Karpas-422 (cell line): ENCODE data around the gene ABCG2. TPM values are rescaled to one million over a fixed set of nuclear protein-coding genes. Genes with fewer than 3 reads are reported as not detected.
"Not testable (repeated sequence)": the region's sequence is repeated elsewhere in the genome, so short reads cannot be mapped to it uniquely, and the experiment has no call there.

Source experiments
- DNase-seq: peaks from one replicate; pipeline ENCODE4 v3.0.0-alpha.2; 2015
- H2AFZ ChIP-seq: fragments of 200-600 bp; sonication (generic); 2 replicates; pipeline ENCODE4 v1.6.1; 2014; ENCODE audit warnings: antibody characterized with exemption, low read length, mixed read lengths
- H3K27ac ChIP-seq: fragments of 200-600 bp; sonication (generic); 2 replicates; pipeline ENCODE4 v1.5.1; 2014; ENCODE audit warnings: mild to moderate bottlenecking, low read length, moderate library complexity
- H3K27me3 ChIP-seq: fragments of 200-600 bp; sonication (generic); 2 replicates; pipeline ENCODE4 v1.6.1; 2014; ENCODE audit warnings: low read length, mixed read lengths
- H3K36me3 ChIP-seq: fragments of 200-600 bp; sonication (generic); 2 replicates; pipeline ENCODE4 v1.6.1; 2014; ENCODE audit warnings: low read length, mixed read lengths; ENCODE audit not compliant: insufficient read depth
- H3K4me1 ChIP-seq: fragments of 200-600 bp; sonication (generic); 2 replicates; pipeline ENCODE4 v1.6.1; 2014; ENCODE audit warnings: mild to moderate bottlenecking, low read length, mixed read lengths
- H3K4me2 ChIP-seq: fragments of 200-600 bp; sonication (generic); 2 replicates; pipeline ENCODE4 v1.6.1; 2014; ENCODE audit warnings: low read length, low read depth, mild to moderate bottlenecking; ENCODE audit not compliant: poor library complexity, severe bottlenecking
- H3K4me3 ChIP-seq: fragments of 200-600 bp; sonication (generic); 2 replicates; pipeline ENCODE4 v1.5.1; 2014; ENCODE audit warnings: mild to moderate bottlenecking, antibody characterized with exemption, low read length, mixed read lengths
- H3K79me2 ChIP-seq: fragments of 200-600 bp; sonication (generic); 2 replicates; pipeline ENCODE4 v1.6.1; 2014; ENCODE audit warnings: mild to moderate bottlenecking, low read length, mixed read lengths
- H3K9ac ChIP-seq: fragments of 200-600 bp; sonication (generic); 2 replicates; pipeline ENCODE4 v1.6.0; 2014; ENCODE audit warnings: low read length
- H3K9me2 ChIP-seq: fragments of 200-600 bp; sonication (generic), shearing (Covaris generic); replicated peaks from 2 replicates; pipeline ENCODE4 v1.6.0; 2014; ENCODE audit warnings: mild to moderate bottlenecking, low read length, moderate library complexity; ENCODE audit not compliant: insufficient read depth
- H3K9me3 ChIP-seq: fragments of 300-700, 200-600 bp; sonication (generic); 2 replicates; pipeline ENCODE4 v1.6.1; 2014; ENCODE audit warnings: low read length, mixed read lengths
- H4K20me1 ChIP-seq: fragments of 200-600 bp; sonication (generic); 2 replicates; pipeline ENCODE4 v1.6.1; 2014; ENCODE audit warnings: mild to moderate bottlenecking, antibody characterized with exemption, low read length, low read depth; ENCODE audit not compliant: insufficient read depth
- total RNA-seq: library from RNA; depleted of rRNA; stranded (reverse); fragments of >200 nt; shearing (Covaris generic); gene quantifications from 2 replicates; pipeline ENCODE4 v1.2.3, GENCODE V29; 2014; ENCODE audit warnings: low replicate concordance

The ABCG2 gene
- total RNA-seq, 1 experiment from 2014 or later, result not detected

GRCh38 chr4:88122260-88122659, 36.2 kb downstream of the ABCG2 start:
- not testable (repeated sequence) for H3K4me1 ChIP-seq, H3K27me3 ChIP-seq, H3K9me3 ChIP-seq, H3K27ac ChIP-seq, H3K9me2 ChIP-seq, H3K9ac ChIP-seq, H3K4me2 ChIP-seq, H3K36me3 ChIP-seq, H4K20me1 ChIP-seq, DNase-seq, H3K4me3 ChIP-seq, H2AFZ ChIP-seq, H3K79me2 ChIP-seq

GRCh38 chr4:88119943-88120342, 38.5 kb downstream of the ABCG2 start:
- Histone ChIP-seq H2AFZ (no peak overlapping the region), H3K4me1 (peaks cover 13% of the 10 kb centered on the region), H3K4me2 (no peak overlapping the region), H4K20me1 (no peaks in the 10 kb centered on the region), H3K27me3 (no peaks in the 10 kb centered on the region), H3K36me3 (no peaks in the 10 kb centered on the region), H3K9me3 (peaks cover 9% of the 10 kb centered on the region; the same call in 1 of the 2 replicates), H3K27ac (no peak overlapping the region), H3K9me2 (no peaks in the 10 kb centered on the region), H3K9ac (no peak overlapping the region), H3K79me2 (no peaks in the 10 kb centered on the region), H3K4me3 (no peak overlapping the region)
- DNase-seq, result no peak

- Histone ChIP-seq H4K20me1 (no peaks in the 10 kb centered on the region), H3K27me3 (no peaks in the 10 kb centered on the region), H3K9me3 (peaks cover 9% of the 10 kb centered on the region; the same call in 1 of the 2 replicates), H3K27ac (peak overlapping the region; percentile 39), H3K4me2 (peak overlapping the region; percentile 31), H3K9ac (no peak overlapping the region), H3K36me3 (no peaks in the 10 kb centered on the region), H2AFZ (no peak overlapping the region), H3K9me2 (no peaks in the 10 kb centered on the region), H3K79me2 (no peaks in the 10 kb centered on the region), H3K4me3 (no peak overlapping the region), H3K4me1 (peaks cover 16% of the 10 kb centered on the region)
- peak; percentile 74 for DNase-seq
Observed at GRCh38 chr4:88115587-88115986, 42.9 kb downstream of the ABCG2 start.

GRCh38 chr4:88112856-88113255, 45.6 kb downstream of the ABCG2 start:
- no peaks in the 10 kb centered on the region for H3K79me2 ChIP-seq
- H3K4me1 ChIP-seq, result peaks cover 16% of the 10 kb centered on the region

GRCh38 chr4:88110826-88111225, 47.6 kb downstream of the ABCG2 start:
- H3K4me3 ChIP-seq, result no peak overlapping the region
- H3K27ac ChIP-seq, result no peak overlapping the region
- H3K4me1 ChIP-seq, result peaks cover 11% of the 10 kb centered on the region
- H3K9me2 ChIP-seq, result no peaks in the 10 kb centered on the region
- H4K20me1 ChIP-seq, result no peaks in the 10 kb centered on the region
- no peak overlapping the region for H3K9ac ChIP-seq
- H3K79me2 ChIP-seq, result no peaks in the 10 kb centered on the region
- no peaks in the 10 kb centered on the region for H3K36me3 ChIP-seq
- no peaks in the 10 kb centered on the region for H3K27me3 ChIP-seq
- no peaks in the 10 kb centered on the region for H3K9me3 ChIP-seq
- no peak overlapping the region for H2AFZ ChIP-seq
- no peak for DNase-seq
- H3K4me2 ChIP-seq, result no peak overlapping the region

More at GRCh38 chr4:88112856-88113255, 45.6 kb downstream of the ABCG2 start:
- Histone ChIP-seq H3K9ac (no peak overlapping the region), H2AFZ (no peak overlapping the region), H3K9me2 (no peaks in the 10 kb centered on the region), H3K36me3 (no peaks in the 10 kb centered on the region), H3K27me3 (no peaks in the 10 kb centered on the region), H3K4me2 (no peak overlapping the region), H3K27ac (no peak overlapping the region), H3K4me3 (no peak overlapping the region), H3K9me3 (no peaks in the 10 kb centered on the region), H4K20me1 (no peaks in the 10 kb centered on the region)
- DNase-seq, result no peak

- no peaks in the 10 kb centered on the region for H3K79me2 ChIP-seq
- H3K4me3 ChIP-seq, result no peak overlapping the region
- no peaks in the 10 kb centered on the region for H4K20me1 ChIP-seq
- H3K27ac ChIP-seq, result no peak overlapping the region
- H3K4me1 ChIP-seq, result no peaks in the 10 kb centered on the region
- no peak for DNase-seq
- H3K36me3 ChIP-seq, result no peaks in the 10 kb centered on the region
- no peaks in the 10 kb centered on the region for H3K9me3 ChIP-seq
- no peak overlapping the region for H2AFZ ChIP-seq
- H3K9me2 ChIP-seq, result no peaks in the 10 kb centered on the region
- H3K9ac ChIP-seq, result no peak overlapping the region
- H3K4me2 ChIP-seq, result no peak overlapping the region
- H3K27me3 ChIP-seq, result 0 out of 2 replicates have a peak, but pooled peaks cover 4% of the 10 kb centered on the region
Observed at GRCh38 chr4:88109123-88109881, 49.1 kb downstream of the ABCG2 start.

GRCh38 chr4:88108747-88109122, 49.7 kb downstream of the ABCG2 start:
- Histone ChIP-seq H3K4me1 (no peaks in the 10 kb centered on the region), H3K4me2 (no peak overlapping the region), H3K79me2 (no peaks in the 10 kb centered on the region), H3K9me2 (no peaks in the 10 kb centered on the region), H3K9me3 (no peaks in the 10 kb centered on the region), H3K27me3 (0 out of 2 replicates have a peak, but pooled peaks cover 4% of the 10 kb centered on the region), H4K20me1 (no peaks in the 10 kb centered on the region), H2AFZ (no peak overlapping the region), H3K36me3 (no peaks in the 10 kb centered on the region), H3K4me3 (no peak overlapping the region), H3K9ac (no peak overlapping the region), H3K27ac (no peak overlapping the region)
- DNase-seq, result no peak

- H3K4me2 ChIP-seq, H3K9ac ChIP-seq, H2AFZ ChIP-seq, H3K79me2 ChIP-seq, H3K4me3 ChIP-seq, H3K9me2 ChIP-seq, H3K9me3 ChIP-seq, H3K36me3 ChIP-seq, H4K20me1 ChIP-seq, DNase-seq, H3K27me3 ChIP-seq, H3K27ac ChIP-seq, H3K4me1 ChIP-seq: not testable (repeated sequence)
Observed at GRCh38 chr4:88108108-88108465, 50.4 kb downstream of the ABCG2 start.
